Gastrocnemius medialis (tissue), 4 donors: ENCODE data around the gene CACNA1D.

ENCODE experiments used
- CTCF ChIP-seq, 5 experiments: fragments of 450-650 bp in 3 of 5; fragments of 200-600 bp in 2 of 5; sonication (generic) in 2 of 5; IDR thresholded peaks in 4 of 5; conservative IDR thresholded peaks in 1 of 5; 1 replicate in 4 of 5; 2 replicates in 1 of 5; pipeline ENCODE4 v1.5.1; 2016 to 2019; ENCODE audit warnings: antibody characterized with exemption in 5 of 5, mild to moderate bottlenecking in 3 of 5, moderate library complexity in 3 of 5
- POLR2A ChIP-seq, 2 donors: fragments of 450-650 bp; IDR thresholded peaks; one replicate each; pipeline ENCODE4 v1.6.1; 2017; ENCODE audit warnings: antibody characterized with exemption in 2 of 2, mild to moderate bottlenecking in 2 of 2, moderate library complexity in 2 of 2

- no peak for TF ChIP-seq CTCF (IDR thresholded peaks at IDR 0.05 in 4 of 5, conservative IDR thresholded peaks at IDR 0.05 in 1 of 5)
- TF ChIP-seq POLR2A (IDR thresholded peaks at IDR 0.05) = no peak
Measured at GRCh38 chr3:53834429-53835095, 340.2 kb downstream of the CACNA1D start.
